A549 (cell line): ENCODE data around the gene ANGEL1. TPM values are rescaled to one million over a fixed set of nuclear protein-coding genes. Genes with fewer than 3 reads are reported as not detected.

Experiments
- ATAC-seq, 2 experiments: fragments of 200-7000 bp in 1 of 2; fragments of >200 bp in 1 of 2; cut with Nextera tagmentation in 1 of 2; cut with Tn5 transposase in 1 of 2; 3 replicates each; pipeline versions ENCODE4 v1.8.0 to v1.9.1; 2018 to 2020; ENCODE audit warnings: mild to moderate bottlenecking in 1 of 2, moderate library complexity in 1 of 2
- CTCF ChIA-PET: fragments of 300-600 bp; sonication (Branson Sonifier 250); formaldehyde crosslinking; extraction: SDS; loops from one replicate; lab custom pipeline; 2021; ENCODE audit warnings: antibody characterized with exemption, inconsistent platforms; lab: Yijun Ruan, JAX
- POLR2A ChIA-PET: fragments of 350-600 bp; formaldehyde crosslinking; extraction: SDS; loops from one replicate; lab custom pipeline; 2021; ENCODE audit warnings: antibody characterized with exemption, inconsistent platforms; lab: Yijun Ruan, JAX
- DNase-seq, 2 experiments: peaks; one replicate each; pipeline versions ENCODE4 v3.0.0 to v3.0.0-alpha.2; 2011 to 2016; ENCODE audit warnings: low read depth in 1 of 2, low spot score in 1 of 2
- FAIRE-seq: peaks from 2 replicates; lab custom pipeline; 2011; peaks lifted over from hg19 to GRCh38; lab: Jason Lieb, UNC
- H3K27ac ChIP-seq, 2 experiments: fragments of >200 bp; sonication (Bioruptor Twin); formaldehyde crosslinking; 3 replicates each; pipeline ENCODE4 v1.5.1; 2016 to 2017
- H3K4me1 ChIP-seq: fragments of >200 bp; sonication (Bioruptor Twin); formaldehyde crosslinking; 3 replicates; pipeline ENCODE4 v1.6.1; 2016
- H3K4me2 ChIP-seq: fragments of >200 bp; sonication (Bioruptor Twin); formaldehyde crosslinking; 3 replicates; pipeline ENCODE4 v1.6.1; 2016
- H3K4me3 ChIP-seq: fragments of >200 bp; sonication (Bioruptor Twin); formaldehyde crosslinking; 3 replicates; pipeline ENCODE4 v1.5.1; 2016
- H3K9me3 ChIP-seq: fragments of >200 bp; sonication (Bioruptor Twin); formaldehyde crosslinking; 3 replicates; pipeline ENCODE4 v1.6.1; 2016
- BCL3 ChIP-seq: fragments of >200 bp; sonication (Bioruptor Twin); formaldehyde crosslinking; IDR thresholded peaks from 3 replicates; pipeline ENCODE4 v1.6.1; 2016
- BHLHE40 ChIP-seq: IDR thresholded peaks from 2 replicates; pipeline ENCODE4 v1.6.1; 2012; ENCODE audit warnings: low read depth, low read length, inconsistent platforms
- CBX8 ChIP-seq: fragments of 200-600 bp; sonication (generic); IDR thresholded peaks from 2 replicates; pipeline ENCODE4 v1.6.1; 2016
- CHD4 ChIP-seq: fragments of 200-600 bp; sonication (generic); IDR thresholded peaks from 2 replicates; pipeline ENCODE4 v1.6.1; 2016; ENCODE audit warnings: antibody characterized with exemption, mild to moderate bottlenecking, borderline replicate concordance
- E2F6 ChIP-seq: IDR thresholded peaks from 2 replicates; pipeline ENCODE4 v1.6.1; 2012; ENCODE audit warnings: low read depth, borderline replicate concordance
- EHF ChIP-seq: fragments of 250-450 bp; sonication (Bioruptor Pico); IDR thresholded peaks from 2 replicates; pipeline ENCODE4 v1.5.0; 2020; ENCODE audit warnings: mild to moderate bottlenecking
- EHMT2 ChIP-seq: fragments of 200-600 bp; sonication (generic); IDR thresholded peaks from 2 replicates; pipeline ENCODE4 v1.6.1; 2016; ENCODE audit warnings: antibody characterized with exemption, low read depth, mild to moderate bottlenecking, moderate library complexity
- FOSB ChIP-seq: fragments of 250-450 bp; sonication (Bioruptor Pico); IDR thresholded peaks from 2 replicates; pipeline ENCODE4 v1.5.0; 2020; ENCODE audit warnings: mild to moderate bottlenecking, moderate library complexity
- FOXS1 ChIP-seq: fragments of 250-450 bp; sonication (Bioruptor Pico); IDR thresholded peaks from 2 replicates; pipeline ENCODE4 v1.5.0; 2020; ENCODE audit warnings: mild to moderate bottlenecking, moderate library complexity
- GATA3 ChIP-seq: IDR thresholded peaks from 2 replicates; pipeline ENCODE4 v1.6.1; 2012; ENCODE audit warnings: borderline replicate concordance
- HES2 ChIP-seq: fragments of >200 bp; sonication (Bioruptor Twin); formaldehyde crosslinking; IDR thresholded peaks from 2 replicates; pipeline ENCODE4 v1.6.1; 2016
- HOXB13 ChIP-seq: fragments of 250-450 bp; sonication (Bioruptor Pico); IDR thresholded peaks from 2 replicates; pipeline ENCODE4 v1.5.0; 2020; ENCODE audit warnings: low read depth, mild to moderate bottlenecking, moderate library complexity
- HOXB5 ChIP-seq: fragments of 250-450 bp; sonication (Bioruptor Pico); IDR thresholded peaks from 2 replicates; pipeline ENCODE4 v1.5.0; 2020; ENCODE audit warnings: mild to moderate bottlenecking, moderate library complexity
- KDM1A ChIP-seq: fragments of 200-600 bp; sonication (generic); IDR thresholded peaks from 2 replicates; pipeline ENCODE4 v1.6.1; 2016; ENCODE audit warnings: low read depth, mild to moderate bottlenecking
- KDM5A ChIP-seq: fragments of 200-600 bp; sonication (generic); IDR thresholded peaks from 2 replicates; pipeline ENCODE4 v1.6.1; 2016; ENCODE audit warnings: antibody characterized with exemption, mild to moderate bottlenecking
- MAFK ChIP-seq: fragments of 450-650 bp; IDR thresholded peaks from 2 replicates; pipeline ENCODE4 v1.6.1; 2014; ENCODE audit not compliant: partially characterized antibody
- MAZ ChIP-seq: fragments of 150-350 bp; IDR thresholded peaks from 2 replicates; pipeline ENCODE4 v1.6.1; 2014; ENCODE audit warnings: antibody characterized with exemption, low read depth, low read length, borderline replicate concordance
- MYC ChIP-seq: IDR thresholded peaks from 2 replicates; pipeline ENCODE4 v1.6.1; 2012; ENCODE audit warnings: mild to moderate bottlenecking, inconsistent platforms, low read length, improper control_type of control experiment, borderline replicate concordance
- NFE2L2 ChIP-seq: fragments of 150-350 bp; conservative IDR thresholded peaks from 2 replicates; pipeline ENCODE4 v1.6.1; 2014; ENCODE audit warnings: low read length
- NPAS2 ChIP-seq: fragments of 250-450 bp; sonication (Bioruptor Pico); IDR thresholded peaks from 2 replicates; pipeline ENCODE4 v1.8.0; 2022; ENCODE audit warnings: mild to moderate bottlenecking, moderate library complexity, borderline replicate concordance
- NR3C1 ChIP-seq: fragments of >200 bp; sonication (Bioruptor Twin); formaldehyde crosslinking; IDR thresholded peaks from 3 replicates; pipeline ENCODE4 v1.6.1; 2017
- PHF8 ChIP-seq: fragments of 200-600 bp; sonication (generic); IDR thresholded peaks from 2 replicates; pipeline ENCODE4 v1.6.1; 2016; ENCODE audit warnings: low read depth, mild to moderate bottlenecking, antibody characterized with exemption, moderate library complexity, borderline replicate concordance
- POLR2A ChIP-seq: IDR thresholded peaks from 2 replicates; pipeline ENCODE4 v1.6.1; 2012; ENCODE audit warnings: mild to moderate bottlenecking, low read length
- RAD21 ChIP-seq, 2 experiments: fragments of >200 bp in 1 of 2; sonication (Bioruptor Twin) in 1 of 2; formaldehyde crosslinking in 1 of 2; IDR thresholded peaks in 1 of 2; conservative IDR thresholded peaks in 1 of 2; 2 replicates in 1 of 2; 3 replicates in 1 of 2; pipeline ENCODE4 v1.6.1; 2012 to 2018; ENCODE audit warnings: inconsistent platforms in 1 of 2
- RARB ChIP-seq: fragments of 250-450 bp; sonication (Bioruptor Pico); IDR thresholded peaks from 2 replicates; pipeline ENCODE4 v1.8.0; 2021; ENCODE audit warnings: mild to moderate bottlenecking, moderate library complexity
- REST ChIP-seq: fragments of 200-600 bp; sonication (generic); IDR thresholded peaks from 2 replicates; pipeline ENCODE4 v1.6.1; 2016; ENCODE audit warnings: antibody characterized with exemption, mild to moderate bottlenecking, moderate library complexity
- RFX5 ChIP-seq: fragments of 450-650 bp; IDR thresholded peaks from 2 replicates; pipeline ENCODE4 v1.7.1; 2014; ENCODE audit warnings: antibody characterized with exemption, mild to moderate bottlenecking, moderate library complexity
- SMC3 ChIP-seq: fragments of >200 bp; sonication (Bioruptor Twin); formaldehyde crosslinking; IDR thresholded peaks from 3 replicates; pipeline ENCODE4 v1.6.1; 2018; ENCODE audit warnings: inconsistent platforms
- TP53 ChIP-seq: fragments of 250-450 bp; sonication (Bioruptor Pico); IDR thresholded peaks from 2 replicates; pipeline ENCODE4 v1.5.0; 2021; ENCODE audit warnings: mild to moderate bottlenecking, moderate library complexity
- USF2 ChIP-seq: fragments of 450-650 bp; IDR thresholded peaks from 2 replicates; pipeline ENCODE4 v1.6.1; 2014; ENCODE audit warnings: antibody characterized with exemption
- ZC3H11A ChIP-seq: fragments of 450-650 bp; IDR thresholded peaks from 2 replicates; pipeline ENCODE4 v1.6.1; 2014; ENCODE audit warnings: antibody characterized with exemption, mild to moderate bottlenecking
- ZFP36 ChIP-seq: fragments of 450-650 bp; IDR thresholded peaks from 2 replicates; pipeline ENCODE4 v1.6.1; 2014; ENCODE audit warnings: borderline replicate concordance; ENCODE audit not compliant: partially characterized antibody
- ZNF302 ChIP-seq: fragments of 250-450 bp; sonication (Bioruptor Pico); IDR thresholded peaks from 2 replicates; pipeline ENCODE4 v1.9.0; 2021; ENCODE audit warnings: inconsistent platforms, mild to moderate bottlenecking, moderate library complexity
- WGBS: methylation state at CpG from one replicate; pipeline ENCODE4 v1.1.6; 2017; ENCODE audit errors: missing lambda C conversion rate; 5-methylcytosine and 5-hydroxymethylcytosine counted together
- polyA plus RNA-seq, 4 experiments: library from polyadenylated mRNA; depleted of rRNA in 3 of 4; stranded (reverse); fragments of >200 nt; fragmentation: RNase III in 1 of 4; extraction: RNeasy Plus Mini Kit Qiagen cat#74134 plus additional on column Dnase treatment in 1 of 4; gene quantifications; 2 replicates in 3 of 4; 3 replicates in 1 of 4; pipeline ENCODE4 v1.2.3, GENCODE V29; 2011 to 2017

ANGEL1 gene
- polyA plus RNA-seq, 2 of the 4 experiments (the other 2 are of a cell fraction) = 9.7 to 17.6 TPM

- H3K4me1 ChIP-seq = no peaks in the 10 kb centered on the region
- ATAC-seq (no peak), FAIRE-seq (no peak), DNase-seq (no peak)
- H3K4me2 ChIP-seq = no peak overlapping the region
- ChIA-PET CTCF (interaction anchor here (1.9 kb wide), 1 partner anchor 17 kb away, joined by 6 read pairs; the partner anchor contains the start of gene ANGEL1), POLR2A (no interaction called here)
- no peak for TF ChIP-seq EHMT2
- no peak for TF ChIP-seq MYC
- no peak for TF ChIP-seq RARB (CRISPR knock-in tag)
- TF ChIP-seq NPAS2 (CRISPR knock-in tag) = no peak
- TF ChIP-seq RAD21 (conservative IDR thresholded peaks at IDR 0.05 in 1 of 2, IDR thresholded peaks at IDR 0.05 in 1 of 2) = no peak
- no peak for TF ChIP-seq HES2
- no peak for TF ChIP-seq HOXB5 (CRISPR knock-in tag)
- no peak for TF ChIP-seq GATA3
- TF ChIP-seq SMC3 = no peak
- no peak for TF ChIP-seq PHF8
- TF ChIP-seq ZFP36 = no peak
- no peak for TF ChIP-seq BCL3
- TF ChIP-seq NFE2L2 = no peak
- no peak for TF ChIP-seq KDM1A
- no peak for TF ChIP-seq E2F6
- TF ChIP-seq RFX5 = no peak
- no peak for TF ChIP-seq TP53 (CRISPR knock-in tag)
- no peak for TF ChIP-seq HOXB13
- no peak for TF ChIP-seq ZC3H11A
- no peak for TF ChIP-seq REST
- no peak overlapping the region for H3K27ac ChIP-seq
- 55% methylated on average over 3 of the region's 3 CpGs for WGBS
- H3K9me3 ChIP-seq = no peaks in the 10 kb centered on the region
- no peak overlapping the region for H3K4me3 ChIP-seq
These were observed 16.3 kb upstream of the ANGEL1 start for GRCh38 chr14:76829013-76829365.

- FAIRE-seq = no peak
These were observed 15.8 kb upstream of the ANGEL1 start for GRCh38 chr14:76828339-76829012.

More at GRCh38 chr14:76828339-76829012, 15.8 kb upstream of the ANGEL1 start:
- no peaks in the 10 kb centered on the region for H3K4me1 ChIP-seq
- no peak for TF ChIP-seq MAZ
- no peak for TF ChIP-seq CBX8
- no peak for TF ChIP-seq ZNF302
- no peak for TF ChIP-seq SMC3
- no peak for TF ChIP-seq EHF
- no peak for TF ChIP-seq NR3C1
- no peak for TF ChIP-seq POLR2A
- TF ChIP-seq USF2 = no peak
- TF ChIP-seq BHLHE40 = no peak
- TF ChIP-seq MAFK = no peak
- TF ChIP-seq CHD4 = no peak
- no peak for TF ChIP-seq KDM1A
- TF ChIP-seq KDM5A = no peak
- no peak for TF ChIP-seq RFX5
- no peak for TF ChIP-seq ZFP36
- no peak for TF ChIP-seq FOXS1 (CRISPR knock-in tag)
- no peak for TF ChIP-seq PHF8
- TF ChIP-seq FOSB (CRISPR knock-in tag) = no peak
- no peak for TF ChIP-seq HES2
- H3K4me3 ChIP-seq = no peak overlapping the region
- DNase-seq = no peak
- CTCF ChIA-PET = interaction anchor here (1.9 kb wide), 1 partner anchor 17 kb away, joined by 6 read pairs; the partner anchor contains the start of gene ANGEL1
- no peak overlapping the region for H3K27ac ChIP-seq
- H3K9me3 ChIP-seq = no peaks in the 10 kb centered on the region
- H3K4me2 ChIP-seq = no peak overlapping the region
- POLR2A ChIA-PET = no interaction called here
- 59% methylated on average over 17 of the region's 17 CpGs for WGBS
- ATAC-seq = no peak
